ENCODE data around the gene SALL4.

DNA sequence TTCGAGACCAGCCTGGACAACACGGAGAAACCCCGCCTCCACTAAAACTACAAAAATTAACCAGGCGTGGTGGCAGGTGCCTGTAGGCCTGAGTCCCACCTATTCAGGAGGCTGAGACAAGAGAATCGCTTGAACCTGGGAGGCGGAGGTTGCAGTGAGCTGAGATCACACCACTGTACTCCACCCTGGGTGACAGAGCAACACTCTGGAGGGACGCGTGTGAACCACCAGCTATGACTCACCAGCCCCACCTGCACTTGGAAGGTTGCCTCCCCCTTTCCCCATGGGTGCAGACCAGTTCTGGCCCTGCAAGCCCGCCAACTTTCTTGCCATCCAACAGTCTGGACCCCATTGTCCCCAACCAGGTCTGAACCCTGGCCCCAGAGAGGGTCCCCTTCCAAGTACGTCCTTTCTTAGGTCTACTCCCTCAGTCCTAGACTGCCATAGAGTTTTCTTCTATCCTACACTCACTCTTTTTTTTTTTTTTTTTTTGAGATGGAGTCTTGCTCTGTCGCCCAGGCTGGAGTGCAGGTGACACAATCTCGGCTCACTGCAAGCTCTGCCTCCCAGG lies 63.4 kb downstream of the SALL4 start:
- TF ChIP-seq FOXM1 (IDR thresholded peaks at IDR 0.05; ENCODE audit: low read depth) (no peak), MAX (IDR thresholded peaks at IDR 0.05; ENCODE audit: low read depth) (no peak), EP300 (IDR thresholded peaks at IDR 0.05; ENCODE audit: borderline replicate concordance in 1 of 2, low read depth in 1 of 2, low read length in 1 of 2) (no peak)
- TF ChIP-seq, protein P1, sequence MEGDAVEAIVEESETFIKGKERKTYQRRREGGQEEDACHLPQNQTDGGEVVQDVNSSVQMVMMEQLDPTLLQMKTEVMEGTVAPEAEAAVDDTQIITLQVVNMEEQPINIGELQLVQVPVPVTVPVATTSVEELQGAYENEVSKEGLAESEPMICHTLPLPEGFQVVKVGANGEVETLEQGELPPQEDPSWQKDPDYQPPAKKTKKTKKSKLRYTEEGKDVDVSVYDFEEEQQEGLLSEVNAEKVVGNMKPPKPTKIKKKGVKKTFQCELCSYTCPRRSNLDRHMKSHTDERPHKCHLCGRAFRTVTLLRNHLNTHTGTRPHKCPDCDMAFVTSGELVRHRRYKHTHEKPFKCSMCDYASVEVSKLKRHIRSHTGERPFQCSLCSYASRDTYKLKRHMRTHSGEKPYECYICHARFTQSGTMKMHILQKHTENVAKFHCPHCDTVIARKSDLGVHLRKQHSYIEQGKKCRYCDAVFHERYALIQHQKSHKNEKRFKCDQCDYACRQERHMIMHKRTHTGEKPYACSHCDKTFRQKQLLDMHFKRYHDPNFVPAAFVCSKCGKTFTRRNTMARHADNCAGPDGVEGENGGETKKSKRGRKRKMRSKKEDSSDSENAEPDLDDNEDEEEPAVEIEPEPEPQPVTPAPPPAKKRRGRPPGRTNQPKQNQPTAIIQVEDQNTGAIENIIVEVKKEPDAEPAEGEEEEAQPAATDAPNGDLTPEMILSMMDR (IDR thresholded peaks at IDR 0.05) = no peak
